Mucosa of descending colon (tissue), 3 donors: ENCODE results near the gene PEX7. TPM values are rescaled to one million over a fixed set of nuclear protein-coding genes. Genes with fewer than 3 reads are reported as not detected.
"Not testable (repeated sequence)": the region's sequence is repeated elsewhere in the genome, so short reads cannot be mapped to it uniquely, and the experiment has no call there.

Source experiments
- ATAC-seq: fragments of 200-7000 bp; cut with Tn5 transposase; one replicate; pipeline ENCODE4 v1.9.1; 2020; ENCODE audit warnings: mild to moderate bottlenecking, moderate library complexity
- DNase-seq, 3 donors: peaks; one replicate each; pipeline ENCODE4 v3.0.0-alpha.2; 2020
- H3K36me3 ChIP-seq: fragments of 200-600 bp; one replicate; pipeline ENCODE4 v1.8.0; 2021; ENCODE audit warnings: low read depth, mild to moderate bottlenecking
- H3K4me1 ChIP-seq: fragments of 200-600 bp; one replicate; pipeline ENCODE4 v1.8.0; 2021; ENCODE audit warnings: low read depth, mild to moderate bottlenecking
- H3K4me3 ChIP-seq: fragments of 200-600 bp; one replicate; pipeline ENCODE4 v1.8.0; 2021; ENCODE audit warnings: mild to moderate bottlenecking
- H3K9me3 ChIP-seq: fragments of 200-600 bp; one replicate; pipeline ENCODE4 v1.8.0; 2021; ENCODE audit warnings: mild to moderate bottlenecking
- CTCF ChIP-seq: fragments of 200-600 bp; IDR thresholded peaks from one replicate; pipeline ENCODE4 v1.8.0; 2022; ENCODE audit warnings: antibody characterized with exemption, mild to moderate bottlenecking
- intact Hi-C, 2 donors: fragments of 100-400 bp; cut with DNase I in 1 of 2; cut with micrococcal nuclease in 1 of 2; formaldehyde crosslinking; loops; one replicate each; pipeline versions ENCODE4 v1.11.0 to v1.11.1; 2022; cut with DNase I, micrococcal nuclease
- total RNA-seq, 3 donors: library from RNA; stranded (reverse); fragmentation: NEBNext Ultra II Directional in 2 of 3; extraction: Animal tissue kit (Norgen Biotek cat#: 25700) in 2 of 3; gene quantifications; one replicate each; pipeline versions ENCODE4 v1.2.1 to v1.2.4, GENCODE V29; 2021 to 2023
- donor health status: DM: no; HTN: no; CAD: no; lungs with moderate emphysema.
- donor health status: DM: no; HTN: no; CAD: no.
- donor health status: DM: no; HTN: yes; CAD: no.

Gene PEX7
- total RNA-seq, 3 donors from 2014 or later = 4.3 to 10.7 (median 10.2) TPM

- H3K9me3 ChIP-seq = peaks cover 15% of the 10 kb centered on the region
- no peaks in the 10 kb centered on the region for H3K36me3 ChIP-seq
- no peaks in the 10 kb centered on the region for H3K4me1 ChIP-seq
- ATAC-seq = no peak
- H3K4me3 ChIP-seq = no peak overlapping the region
- DNase-seq = no peak
- intact Hi-C loops = no loop called here
- TF ChIP-seq CTCF = no peak
Measured at GRCh38 chr6:136831873-136832562, 9.6 kb downstream of the PEX7 start.

- no peak for TF ChIP-seq CTCF
- Histone ChIP-seq H3K9me3 (no peaks in the 10 kb centered on the region), H3K36me3 (no peaks in the 10 kb centered on the region), H3K4me1 (no peaks in the 10 kb centered on the region), H3K4me3 (no peak overlapping the region)
- intact Hi-C loops = no loop called here
- ATAC-seq (no peak), DNase-seq (no peak)
Measured at GRCh38 chr6:136840276-136841001, 18.0 kb downstream of the PEX7 start.

- no peaks in the 10 kb centered on the region for H3K9me3 ChIP-seq
- no peak overlapping the region for H3K4me3 ChIP-seq
- H3K36me3 ChIP-seq = no peaks in the 10 kb centered on the region
- H3K4me1 ChIP-seq = no peaks in the 10 kb centered on the region
- intact Hi-C loops = no loop called here
- ATAC-seq (no peak), DNase-seq (no peak)
- TF ChIP-seq CTCF = no peak
Measured at GRCh38 chr6:136843210-136843609, 20.8 kb downstream of the PEX7 start.

- ATAC-seq (peak; percentile 56), DNase-seq (peak in 1 of 3 donors; percentile 84)
- no peaks in the 10 kb centered on the region for H3K4me1 ChIP-seq
- H3K4me3 ChIP-seq = no peak overlapping the region
- H3K36me3 ChIP-seq = no peaks in the 10 kb centered on the region
- intact Hi-C loops = no loop called here
- no peaks in the 10 kb centered on the region for H3K9me3 ChIP-seq
- peak; percentile 42 for TF ChIP-seq CTCF
Measured at GRCh38 chr6:136846046-136846445, 23.7 kb downstream of the PEX7 start.

- H3K4me3 ChIP-seq, H3K4me1 ChIP-seq, ATAC-seq, DNase-seq, H3K9me3 ChIP-seq, intact Hi-C loops, H3K36me3 ChIP-seq: not testable (repeated sequence)
Measured at GRCh38 chr6:136846477-136846876, 24.1 kb downstream of the PEX7 start.

- ATAC-seq, H3K4me1 ChIP-seq, H3K36me3 ChIP-seq, DNase-seq, H3K4me3 ChIP-seq, intact Hi-C loops, H3K9me3 ChIP-seq: not testable (repeated sequence)
Measured at GRCh38 chr6:136849979-136850563, 27.7 kb downstream of the PEX7 start.
